ENCODE data around the gene CLCN2. TPM values are rescaled to one million over a fixed set of nuclear protein-coding genes. Genes with fewer than 3 reads are reported as not detected.

Gene CLCN2
- total RNA-seq, 1 experiment from 2014 or later, result 21.6 TPM

DNA sequence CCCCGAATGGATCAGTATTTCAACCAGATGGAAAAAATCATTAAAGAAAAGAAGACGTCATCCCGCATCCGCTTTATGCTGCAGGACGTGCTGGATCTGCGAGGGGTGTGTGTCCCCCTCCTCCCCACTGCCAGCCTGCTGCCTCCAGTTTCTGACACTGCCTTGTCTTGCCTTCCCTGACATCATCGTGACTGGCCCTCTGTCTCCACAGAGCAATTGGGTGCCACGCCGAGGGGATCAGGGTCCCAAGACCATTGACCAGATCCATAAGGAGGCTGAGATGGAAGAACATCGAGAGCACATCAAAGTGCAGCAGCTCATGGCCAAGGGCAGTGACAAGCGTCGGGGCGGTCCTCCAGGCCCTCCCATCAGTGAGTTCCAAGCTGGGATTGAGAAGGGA is 36.1 kb downstream of the CLCN2 start:
- Histone ChIP-seq H3K27me3 (ENCODE audit: insufficient read depth, low read length) (no peaks in the 10 kb centered on the region), H3K9ac (ENCODE audit: low read length) (no peak overlapping the region), H3K36me3 (ENCODE audit: control insufficient read depth in 1 of 2, insufficient read depth in 2 of 2, low read length in 2 of 2) (peaks cover 89 to 99% of the 10 kb centered on the region in 2 experiments), H3K27ac (ENCODE audit: low read depth, low read length) (no peak overlapping the region), H3K79me2 (ENCODE audit: insufficient read depth, low read length) (peaks cover 99% of the 10 kb centered on the region), H3K4me2 (ENCODE audit: low read length) (no peak overlapping the region), H4K20me1 (ENCODE audit: insufficient read depth) (peaks cover 21% of the 10 kb centered on the region; the same call in 1 of the 2 replicates), H3K9me3 (ENCODE audit: control insufficient read depth in 1 of 2, insufficient read depth in 1 of 2, low read depth in 1 of 2, low read length in 2 of 2) (no peaks in the 10 kb centered on the region), H3K4me3 (replicated peaks in 1 of 2; ENCODE audit: low read depth in 1 of 2, low read length in 2 of 2) (no peak overlapping the region), H2AFZ (ENCODE audit: low read depth, low read length, poor library complexity, severe bottlenecking) (no peak overlapping the region), H3K4me1 (ENCODE audit: control insufficient read depth in 1 of 2, insufficient read depth in 2 of 2, low read length in 2 of 2) (peaks cover 4 to 11% of the 10 kb centered on the region in 2 experiments), H3K9me2 (ENCODE audit: insufficient read depth) (no peaks in the 10 kb centered on the region)
- intact Hi-C loops (cut with micrococcal nuclease), result no loop called here
- no peak for TF ChIP-seq POLR2A (IDR thresholded peaks at IDR 0.05; ENCODE audit: borderline replicate concordance, extremely low read depth, insufficient read depth, insufficient read length)
- TF ChIP-seq, protein P1, sequence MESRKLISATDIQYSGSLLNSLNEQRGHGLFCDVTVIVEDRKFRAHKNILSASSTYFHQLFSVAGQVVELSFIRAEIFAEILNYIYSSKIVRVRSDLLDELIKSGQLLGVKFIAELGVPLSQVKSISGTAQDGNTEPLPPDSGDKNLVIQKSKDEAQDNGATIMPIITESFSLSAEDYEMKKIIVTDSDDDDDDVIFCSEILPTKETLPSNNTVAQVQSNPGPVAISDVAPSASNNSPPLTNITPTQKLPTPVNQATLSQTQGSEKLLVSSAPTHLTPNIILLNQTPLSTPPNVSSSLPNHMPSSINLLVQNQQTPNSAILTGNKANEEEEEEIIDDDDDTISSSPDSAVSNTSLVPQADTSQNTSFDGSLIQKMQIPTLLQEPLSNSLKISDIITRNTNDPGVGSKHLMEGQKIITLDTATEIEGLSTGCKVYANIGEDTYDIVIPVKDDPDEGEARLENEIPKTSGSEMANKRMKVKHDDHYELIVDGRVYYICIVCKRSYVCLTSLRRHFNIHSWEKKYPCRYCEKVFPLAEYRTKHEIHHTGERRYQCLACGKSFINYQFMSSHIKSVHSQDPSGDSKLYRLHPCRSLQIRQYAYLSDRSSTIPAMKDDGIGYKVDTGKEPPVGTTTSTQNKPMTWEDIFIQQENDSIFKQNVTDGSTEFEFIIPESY (IDR thresholded peaks at IDR 0.05; ENCODE audit: extremely low read depth, insufficient replicate concordance, low read length), result no peak
- TF ChIP-seq RAD21 (IDR thresholded peaks at IDR 0.05; ENCODE audit: low read depth), result no peak
- no peak for TF ChIP-seq EGR1 (IDR thresholded peaks at IDR 0.05; ENCODE audit: low read depth)
- no peak for TF ChIP-seq ZFX (IDR thresholded peaks at IDR 0.05)
- no peak for TF ChIP-seq SIN3A (IDR thresholded peaks at IDR 0.05; ENCODE audit: low read depth)
- TF ChIP-seq POLR2AphosphoS5 (IDR thresholded peaks at IDR 0.05; ENCODE audit: low read depth, low read length), result no peak
- ChIA-PET RAD21 (ENCODE audit: low non-redundant PET in 1 of 2, low total read pairs in 2 of 2, uncharacterized antibody in 2 of 2, unreplicated experiment in 2 of 2) (interaction anchor here in 1 of 2 experiments (0.6 kb wide), 1 partner anchor 430 kb away, joined by 4 read pairs; no protein-coding TSS in a partner anchor), POLR2A (no interaction called here), CTCF (no interaction called here)
- DNase-seq (ENCODE audit: low read depth, low spot score), result no peak
- ATAC-seq, result no peak
- BruUV-seq (replicated peaks), result no TSS peak

DNA sequence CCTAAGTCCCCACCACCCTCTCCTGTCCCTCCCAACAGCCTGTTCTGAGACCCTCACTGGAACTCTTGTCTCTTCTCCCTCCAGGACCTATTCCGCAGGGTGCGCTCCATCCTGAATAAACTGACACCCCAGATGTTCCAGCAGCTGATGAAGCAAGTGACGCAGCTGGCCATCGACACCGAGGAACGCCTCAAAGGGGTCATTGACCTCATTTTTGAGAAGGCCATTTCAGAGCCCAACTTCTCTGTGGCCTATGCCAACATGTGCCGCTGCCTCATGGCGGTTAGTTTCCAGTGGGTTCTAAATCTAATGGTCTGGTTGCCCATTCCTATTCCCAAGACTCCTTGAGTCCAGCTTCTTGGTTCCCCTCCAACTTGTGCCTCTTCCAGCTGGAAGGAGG is 37.7 kb downstream of the CLCN2 start:
- CTCF ChIA-PET, result no interaction called here

More for the DNA sequence above, 37.7 kb downstream of the CLCN2 start:
- no TSS peak for BruUV-seq (replicated peaks)
- Histone ChIP-seq H2AFZ (ENCODE audit: low read depth, low read length, poor library complexity, severe bottlenecking) (no peak overlapping the region), H3K9me2 (ENCODE audit: insufficient read depth) (no peaks in the 10 kb centered on the region), H3K9ac (ENCODE audit: low read length) (no peak overlapping the region), H4K20me1 (ENCODE audit: insufficient read depth) (peaks cover 24% of the 10 kb centered on the region; the same call in 1 of the 2 replicates), H3K27me3 (ENCODE audit: insufficient read depth, low read length) (no peaks in the 10 kb centered on the region), H3K79me2 (ENCODE audit: insufficient read depth, low read length) (peaks cover 99% of the 10 kb centered on the region), H3K27ac (ENCODE audit: low read depth, low read length) (no peak overlapping the region), H3K9me3 (ENCODE audit: control insufficient read depth in 1 of 2, insufficient read depth in 1 of 2, low read depth in 1 of 2, low read length in 2 of 2) (no peaks in the 10 kb centered on the region), H3K4me1 (ENCODE audit: control insufficient read depth in 1 of 2, insufficient read depth in 2 of 2, low read length in 2 of 2) (peaks cover 16 to 22% of the 10 kb centered on the region in 2 experiments), H3K4me3 (replicated peaks in 1 of 2; ENCODE audit: low read depth in 1 of 2, low read length in 2 of 2) (no peak overlapping the region), H3K36me3 (ENCODE audit: control insufficient read depth in 1 of 2, insufficient read depth in 2 of 2, low read length in 2 of 2) (peaks cover 77 to 85% of the 10 kb centered on the region in 2 experiments), H3K4me2 (ENCODE audit: low read length) (no peak overlapping the region)
- no peak for DNase-seq (ENCODE audit: low read depth, low spot score)
- ChIA-PET POLR2A (no interaction called here), RAD21 (ENCODE audit: low non-redundant PET in 1 of 2, low total read pairs in 2 of 2, uncharacterized antibody in 2 of 2, unreplicated experiment in 2 of 2) (no interaction called here)
- ATAC-seq, result no peak
- TF ChIP-seq ATF3 (IDR thresholded peaks at IDR 0.05) (no peak), EZH2 (IDR thresholded peaks at IDR 0.05) (no peak), CEBPB (IDR thresholded peaks at IDR 0.05; ENCODE audit: low read depth) (no peak), YY1 (IDR thresholded peaks at IDR 0.05; ENCODE audit: extremely low read depth, insufficient replicate concordance, low read depth, low read length) (no peak), CBX3 (IDR thresholded peaks at IDR 0.05; ENCODE audit: low read depth) (no peak), POLR2AphosphoS5 (IDR thresholded peaks at IDR 0.05; ENCODE audit: low read depth, low read length) (no peak), ZFX (IDR thresholded peaks at IDR 0.05) (no peak)
- intact Hi-C loops (cut with micrococcal nuclease), result no loop called here
